ENCODE results near the gene SMAD9.

Gene SMAD9

GRCh38 chr13:36814465-36814864 lies 105.6 kb downstream of the SMAD9 start:
- no peak for DNase-seq

GRCh38 chr13:36813225-36813624 lies 106.8 kb downstream of the SMAD9 start:
- no peak for DNase-seq

GRCh38 chr13:36807616-36808015 lies 112.4 kb downstream of the SMAD9 start:
- DNase-seq, result no peak

- DNase-seq, result no peak
These were observed 113.9 kb downstream of the SMAD9 start for GRCh38 chr13:36806102-36806501.

GRCh38 chr13:36804588-36804987 lies 115.5 kb downstream of the SMAD9 start:
- DNase-seq, result no peak

GRCh38 chr13:36801035-36801434 lies 119.0 kb downstream of the SMAD9 start:
- no peak for DNase-seq

- no peak for DNase-seq
These were observed 124.0 kb downstream of the SMAD9 start for GRCh38 chr13:36796052-36796451.

- DNase-seq, result no peak
These were observed 124.6 kb downstream of the SMAD9 start for GRCh38 chr13:36795463-36795862.
